ENCODE results near the gene USP7. TPM values are rescaled to one million over a fixed set of nuclear protein-coding genes. Genes with fewer than 3 reads are reported as not detected.

The USP7 gene
- polyA plus RNA-seq, 2 of the 4 experiments (the other 2 are of a cell fraction): 39.6 to 65.9 TPM

- POLR2A ChIA-PET: no interaction called here
- H3K4me3 ChIP-seq: no peak overlapping the region
- no peak for TF ChIP-seq REST (IDR thresholded peaks at IDR 0.05)
- no peak for TF ChIP-seq ELK1 (IDR thresholded peaks at IDR 0.05; ENCODE audit: low read depth, low read length)
- TF ChIP-seq HMGXB4 (CRISPR knock-in tag; IDR thresholded peaks at IDR 0.05; ENCODE audit: borderline replicate concordance): no peak
- TF ChIP-seq CEBPB (IDR thresholded peaks at IDR 0.05): no peak
- no peak for TF ChIP-seq HOXB5 (CRISPR knock-in tag; IDR thresholded peaks at IDR 0.05)
- no peak for TF ChIP-seq BCL3 (IDR thresholded peaks at IDR 0.05)
- no peak for TF ChIP-seq CBX8 (IDR thresholded peaks at IDR 0.05)
- no peak for TF ChIP-seq RNF2 (IDR thresholded peaks at IDR 0.05; ENCODE audit: borderline replicate concordance, low read depth)
- TF ChIP-seq HOXA7 (CRISPR knock-in tag; IDR thresholded peaks at IDR 0.05): no peak
- no peak for TF ChIP-seq HDAC2 (IDR thresholded peaks at IDR 0.05)
- no peak for TF ChIP-seq KDM5A (IDR thresholded peaks at IDR 0.05)
- TF ChIP-seq NPAS2 (CRISPR knock-in tag; IDR thresholded peaks at IDR 0.05; ENCODE audit: borderline replicate concordance): no peak
- no peak for TF ChIP-seq JUN (IDR thresholded peaks at IDR 0.05)
- TF ChIP-seq FOSB (CRISPR knock-in tag; IDR thresholded peaks at IDR 0.05): no peak
- H3K4me1 ChIP-seq: no peaks in the 10 kb centered on the region
- DNase-seq (ENCODE audit: low read depth in 1 of 2, low spot score in 1 of 2) (no peak), ATAC-seq (0 out of 6 replicates have a peak, but pooled peaks of 1 of the 2 experiments have one; percentile 32), FAIRE-seq (no peak)
- no peaks in the 10 kb centered on the region for H3K9me3 ChIP-seq
- CTCF ChIA-PET: interaction anchor here (1.0 to 3.1 kb wide), 2 partner anchors 13 to 211 kb away, joined by 3 to 11 read pairs; no protein-coding TSS in a partner anchor
- H3K4me2 ChIP-seq: no peak overlapping the region
- WGBS (ENCODE audit: missing lambda C conversion rate): 84% methylated on average over 11 of the region's 11 CpGs
- no peak overlapping the region for H3K27ac ChIP-seq
Observed at GRCh38 chr16:8923199-8923598, 40.5 kb downstream of the USP7 start.

- FAIRE-seq (no peak), ATAC-seq (no peak), DNase-seq (ENCODE audit: low read depth in 1 of 2, low spot score in 1 of 2) (no peak)
- TF ChIP-seq ZC3H11A (IDR thresholded peaks at IDR 0.05): no peak
- no peak for TF ChIP-seq SMC3 (IDR thresholded peaks at IDR 0.05)
- no peak for TF ChIP-seq EHF (CRISPR knock-in tag; IDR thresholded peaks at IDR 0.05)
- no peak for TF ChIP-seq CTCF (IDR thresholded peaks at IDR 0.05)
- Histone ChIP-seq H3K4me2 (no peak overlapping the region), H3K27ac (no peak overlapping the region), H3K4me1 (no peaks in the 10 kb centered on the region), H3K4me3 (no peak overlapping the region), H3K9me3 (no peaks in the 10 kb centered on the region)
- CTCF ChIA-PET: interaction anchor here (3.1 kb wide), 1 partner anchor 15 kb away, joined by 11 read pairs; no protein-coding TSS in a partner anchor
- 91% methylated on average over 10 of the region's 10 CpGs for WGBS (ENCODE audit: missing lambda C conversion rate)
- POLR2A ChIA-PET: no interaction called here
Observed at GRCh38 chr16:8921347-8921984, 42.2 kb downstream of the USP7 start.

Data from A549 (cell line).